ENCODE results near the gene GRM1. TPM values are rescaled to one million over a fixed set of nuclear protein-coding genes. Genes with fewer than 3 reads are reported as not detected.

The GRM1 gene
- 0.14 and 0.15 TPM in 2 replicates for polyA plus RNA-seq (2013)

DNA sequence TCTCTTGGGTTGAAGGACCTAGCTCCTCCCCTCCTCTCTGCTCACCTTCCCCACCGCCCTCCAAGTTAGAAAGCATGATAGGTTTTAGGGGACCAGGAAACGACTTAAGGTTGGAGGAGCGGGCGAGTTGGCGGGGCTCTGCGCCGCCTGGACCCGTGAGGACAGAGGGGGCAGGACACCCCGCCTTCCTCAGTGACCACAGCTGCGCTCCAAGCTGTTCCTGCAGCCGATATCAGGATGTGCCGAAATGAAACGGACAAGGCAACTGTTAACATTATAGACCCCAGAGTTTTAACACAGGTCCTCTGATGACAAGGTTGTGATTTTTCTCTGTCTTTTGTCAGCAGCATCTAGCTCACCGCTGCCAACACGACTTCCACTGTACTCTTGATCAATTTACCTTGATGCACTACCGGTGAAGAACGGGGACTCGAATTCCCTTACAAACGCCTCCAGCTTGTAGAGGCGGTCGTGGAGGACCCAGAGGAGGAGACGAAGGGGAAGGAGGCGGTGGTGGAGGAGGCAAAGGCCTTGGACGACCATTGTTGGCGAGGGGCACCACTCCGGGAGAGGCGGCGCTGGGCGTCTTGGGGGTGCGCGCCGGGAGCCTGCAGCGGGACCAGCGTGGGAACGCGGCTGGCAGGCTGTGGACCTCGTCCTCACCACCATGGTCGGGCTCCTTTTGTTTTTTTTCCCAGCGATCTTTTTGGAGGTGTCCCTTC, at the start of gene GRM1:
GRM1 (plus strand) TSS at position 212 of the 722 bp plus-strand sequence; CDS start at position 668, 456 bp downstream.
- Histone ChIP-seq H3K4me3 (ENCODE audit: low read depth, low read length) (no peak within 1 kb of the TSS), H4K12ac (ENCODE audit: low read depth, low read length) (no peak within 1 kb of the TSS), H3K18ac (ENCODE audit: low read length) (no peak within 1 kb of the TSS), H3K27ac (ENCODE audit: low read depth, low read length) (no peak within 1 kb of the TSS), H2BK12ac (ENCODE audit: low read length) (no peak within 1 kb of the TSS), H3K4me2 (ENCODE audit: low read length) (peak within 1 kb of the TSS; percentile 63), H2BK5ac (ENCODE audit: low read depth, low read length, poor library complexity) (no peak within 1 kb of the TSS), H3K9ac (ENCODE audit: low read length) (no peak within 1 kb of the TSS), H3K27me3 (ENCODE audit: insufficient read depth, low read length) (no peaks in the 10 kb centered on the region), H3K79me2 (ENCODE audit: control insufficient read depth, insufficient read depth, low read length, poor library complexity) (no peaks in the 10 kb centered on the region), H2BK120ac (ENCODE audit: insufficient read depth, low read length, poor library complexity) (no peak within 1 kb of the TSS), H2AK5ac (ENCODE audit: low read length) (no peak within 1 kb of the TSS), H3K23ac (ENCODE audit: low read length) (no peak within 1 kb of the TSS), H3K36me3 (ENCODE audit: control insufficient read depth in 1 of 2, insufficient read depth in 2 of 2, low read length in 2 of 2) (no peaks in the 10 kb centered on the region), H3K79me1 (ENCODE audit: low read length) (no peaks in the 10 kb centered on the region), H3K9me3 (ENCODE audit: insufficient read depth, low read depth, low read length) (no peaks in the 10 kb centered on the region), H4K91ac (ENCODE audit: low read depth, low read length) (no peak within 1 kb of the TSS), H3K14ac (ENCODE audit: low read length) (no peak within 1 kb of the TSS), H3K4ac (ENCODE audit: low read depth, low read length) (no peak within 1 kb of the TSS), H2AFZ (ENCODE audit: insufficient read depth, low read length, poor library complexity) (peak within 1 kb of the TSS; percentile 47), H3K4me1 (ENCODE audit: control insufficient read depth in 1 of 2, insufficient read depth in 2 of 2, low read length in 2 of 2) (peaks cover 2 to 6% of the 10 kb centered on the region in 2 experiments), H4K8ac (ENCODE audit: low read depth, low read length) (no peak within 1 kb of the TSS)
- WGBS (ENCODE audit: extremely low coverage, insufficient coverage, insufficient read length), result no CpG with 5 or more reads among the region's 39 CpGs
- no peak for DNase-seq

DNA sequence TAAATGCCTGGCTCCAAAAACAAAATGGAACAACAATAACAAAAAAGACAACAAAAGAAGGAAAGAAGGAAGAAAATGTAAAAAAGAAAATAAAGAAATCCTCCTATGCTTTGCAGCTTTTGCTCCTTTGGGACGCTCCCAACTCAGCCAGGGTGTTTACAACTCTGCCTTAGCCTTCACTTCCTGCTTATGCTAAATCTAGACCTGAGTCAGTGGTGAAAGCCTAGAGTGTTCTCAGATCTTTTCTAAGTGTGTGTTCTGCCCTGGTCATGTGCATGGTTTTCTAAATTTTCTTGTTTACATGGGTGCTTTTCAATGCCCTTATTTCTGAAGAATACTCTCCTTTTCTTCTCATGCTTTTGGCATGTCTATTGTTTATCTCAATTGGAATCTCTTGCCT, 19.5 kb upstream of the GRM1 start:
- DNase-seq, result peak in 1 of 2 donors; percentile 73
- Histone ChIP-seq H3K4ac (ENCODE audit: low read depth, low read length) (no peak overlapping the region), H3K79me1 (ENCODE audit: low read length) (no peaks in the 10 kb centered on the region), H3K9ac (ENCODE audit: low read length) (no peak overlapping the region), H2BK120ac (ENCODE audit: insufficient read depth, low read length, poor library complexity) (no peak overlapping the region), H2BK12ac (ENCODE audit: low read length) (no peak overlapping the region), H3K14ac (ENCODE audit: low read length) (no peak overlapping the region), H3K9me3 (ENCODE audit: insufficient read depth, low read depth, low read length) (no peaks in the 10 kb centered on the region), H3K79me2 (ENCODE audit: control insufficient read depth, insufficient read depth, low read length, poor library complexity) (no peaks in the 10 kb centered on the region), H4K8ac (ENCODE audit: low read depth, low read length) (no peak overlapping the region), H3K4me2 (ENCODE audit: low read length) (no peak overlapping the region), H2AFZ (ENCODE audit: insufficient read depth, low read length, poor library complexity) (no peak overlapping the region), H4K91ac (ENCODE audit: low read depth, low read length) (no peak overlapping the region), H3K27ac (ENCODE audit: low read depth, low read length) (no peak overlapping the region), H3K23ac (ENCODE audit: low read length) (no peak overlapping the region), H3K27me3 (ENCODE audit: insufficient read depth, low read length) (no peaks in the 10 kb centered on the region), H2BK5ac (ENCODE audit: low read depth, low read length, poor library complexity) (no peak overlapping the region), H3K4me3 (ENCODE audit: low read depth, low read length) (no peak overlapping the region), H2AK5ac (ENCODE audit: low read length) (no peak overlapping the region), H4K12ac (ENCODE audit: low read depth, low read length) (no peak overlapping the region), H3K36me3 (ENCODE audit: control insufficient read depth in 1 of 2, insufficient read depth in 2 of 2, low read length in 2 of 2) (no peaks in the 10 kb centered on the region), H3K18ac (ENCODE audit: low read length) (no peak overlapping the region), H3K4me1 (ENCODE audit: control insufficient read depth in 1 of 2, insufficient read depth in 2 of 2, low read length in 2 of 2) (no peaks in the 10 kb centered on the region)
- WGBS (ENCODE audit: extremely low coverage, insufficient coverage, insufficient read length), result no CpG with 5 or more reads among the region's 1 CpG

DNA sequence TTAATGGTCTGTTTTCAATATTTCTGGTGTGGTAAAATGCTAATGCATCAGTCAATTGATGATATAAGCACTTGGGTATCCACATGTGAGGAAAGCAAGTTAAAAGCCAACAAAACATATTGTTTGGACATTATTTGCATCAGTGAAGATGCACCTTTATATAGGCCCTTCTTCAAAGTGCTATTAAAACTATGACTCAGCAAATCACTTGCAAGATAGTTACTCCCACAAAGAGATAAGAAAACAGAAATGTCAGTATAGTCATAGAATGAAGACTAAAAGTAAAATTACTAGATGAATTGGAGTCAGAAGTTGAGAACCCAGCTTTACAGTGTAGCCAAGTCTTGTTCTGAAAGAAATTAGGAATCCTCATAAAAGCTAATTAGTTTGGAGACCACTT, 14.6 kb upstream of the GRM1 start:
- H3K27me3 ChIP-seq (ENCODE audit: insufficient read depth, low read length), result no peaks in the 10 kb centered on the region
- no peaks in the 10 kb centered on the region for H3K79me1 ChIP-seq (ENCODE audit: low read length)
- H3K4me1 ChIP-seq (ENCODE audit: control insufficient read depth in 1 of 2, insufficient read depth in 2 of 2, low read length in 2 of 2), result no peaks in the 10 kb centered on the region
- H2BK12ac ChIP-seq (ENCODE audit: low read length), result no peak overlapping the region
- no peak overlapping the region for H3K18ac ChIP-seq (ENCODE audit: low read length)
- no peak overlapping the region for H2AFZ ChIP-seq (ENCODE audit: insufficient read depth, low read length, poor library complexity)
- H3K36me3 ChIP-seq (ENCODE audit: control insufficient read depth in 1 of 2, insufficient read depth in 2 of 2, low read length in 2 of 2), result no peaks in the 10 kb centered on the region
- no peak overlapping the region for H2BK5ac ChIP-seq (ENCODE audit: low read depth, low read length, poor library complexity)
- no peak overlapping the region for H3K23ac ChIP-seq (ENCODE audit: low read length)
- no peak overlapping the region for H3K27ac ChIP-seq (ENCODE audit: low read depth, low read length)
- no peaks in the 10 kb centered on the region for H3K9me3 ChIP-seq (ENCODE audit: insufficient read depth, low read depth, low read length)
- no peak overlapping the region for H4K8ac ChIP-seq (ENCODE audit: low read depth, low read length)
- H3K4me3 ChIP-seq (ENCODE audit: low read depth, low read length), result no peak overlapping the region
- no peaks in the 10 kb centered on the region for H3K79me2 ChIP-seq (ENCODE audit: control insufficient read depth, insufficient read depth, low read length, poor library complexity)
- no peak overlapping the region for H3K14ac ChIP-seq (ENCODE audit: low read length)
- H2BK120ac ChIP-seq (ENCODE audit: insufficient read depth, low read length, poor library complexity), result no peak overlapping the region
- no peak overlapping the region for H3K9ac ChIP-seq (ENCODE audit: low read length)
- no peak overlapping the region for H2AK5ac ChIP-seq (ENCODE audit: low read length)
- no peak overlapping the region for H4K91ac ChIP-seq (ENCODE audit: low read depth, low read length)
- H3K4me2 ChIP-seq (ENCODE audit: low read length), result no peak overlapping the region
- H3K4ac ChIP-seq (ENCODE audit: low read depth, low read length), result no peak overlapping the region
- DNase-seq, result no peak
- H4K12ac ChIP-seq (ENCODE audit: low read depth, low read length), result no peak overlapping the region

DNA sequence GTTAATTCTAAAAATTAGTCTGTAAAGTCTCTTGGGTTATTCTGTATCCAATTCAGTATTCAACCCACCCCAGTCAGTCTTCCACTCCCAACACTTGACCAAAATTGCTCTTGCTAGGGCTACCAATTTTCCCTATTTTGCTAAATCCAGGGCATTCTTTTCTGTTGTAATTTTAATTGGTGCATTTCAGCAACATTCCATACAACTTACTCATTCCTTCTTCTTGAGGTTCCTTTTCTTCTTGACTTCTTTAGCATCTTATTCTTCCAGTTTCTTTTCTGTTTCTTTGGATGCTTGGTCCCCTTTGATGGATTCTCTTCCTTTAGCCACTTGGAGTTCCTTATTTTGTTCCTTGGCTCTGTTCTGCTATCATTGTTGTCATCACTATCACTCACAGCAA, 11.2 kb upstream of the GRM1 start:
- no peak overlapping the region for H2BK5ac ChIP-seq (ENCODE audit: low read depth, low read length, poor library complexity)

More for the DNA sequence above, 11.2 kb upstream of the GRM1 start:
- Histone ChIP-seq H3K4ac (ENCODE audit: low read depth, low read length) (no peak overlapping the region), H3K9me3 (ENCODE audit: insufficient read depth, low read depth, low read length) (no peaks in the 10 kb centered on the region), H2BK120ac (ENCODE audit: insufficient read depth, low read length, poor library complexity) (no peak overlapping the region), H4K8ac (ENCODE audit: low read depth, low read length) (no peak overlapping the region), H3K4me2 (ENCODE audit: low read length) (no peak overlapping the region), H3K4me3 (ENCODE audit: low read depth, low read length) (no peak overlapping the region), H3K4me1 (ENCODE audit: control insufficient read depth in 1 of 2, insufficient read depth in 2 of 2, low read length in 2 of 2) (no peaks in the 10 kb centered on the region), H3K79me1 (ENCODE audit: low read length) (no peaks in the 10 kb centered on the region), H3K18ac (ENCODE audit: low read length) (no peak overlapping the region), H3K36me3 (ENCODE audit: control insufficient read depth in 1 of 2, insufficient read depth in 2 of 2, low read length in 2 of 2) (no peaks in the 10 kb centered on the region), H4K12ac (ENCODE audit: low read depth, low read length) (no peak overlapping the region), H3K14ac (ENCODE audit: low read length) (no peak overlapping the region), H3K23ac (ENCODE audit: low read length) (no peak overlapping the region), H3K27me3 (ENCODE audit: insufficient read depth, low read length) (no peaks in the 10 kb centered on the region), H3K9ac (ENCODE audit: low read length) (no peak overlapping the region), H3K27ac (ENCODE audit: low read depth, low read length) (no peak overlapping the region), H4K91ac (ENCODE audit: low read depth, low read length) (no peak overlapping the region), H3K79me2 (ENCODE audit: control insufficient read depth, insufficient read depth, low read length, poor library complexity) (no peaks in the 10 kb centered on the region), H2BK12ac (ENCODE audit: low read length) (no peak overlapping the region), H2AK5ac (ENCODE audit: low read length) (no peak overlapping the region), H2AFZ (ENCODE audit: insufficient read depth, low read length, poor library complexity) (no peak overlapping the region)
- peak in 1 of 2 donors; percentile 12 for DNase-seq
